ENCODE results near the gene CHKA. TPM values are rescaled to one million over a fixed set of nuclear protein-coding genes. Genes with fewer than 3 reads are reported as not detected.

CHKA gene
- total RNA-seq, 4 donors from 2014 or later, result 86.8 to 106 (median 93.1) TPM

GRCh38 chr11:68113986-68114385 lies 7.2 kb downstream of the CHKA start:
- no peak for DNase-seq
- TF ChIP-seq CTCF (IDR thresholded peaks at IDR 0.05) (peak in 1 of 6 experiments; percentile 9), POLR2A (IDR thresholded peaks at IDR 0.05) (no peak)
- H3K4me3 ChIP-seq (replicated peaks in 1 of 3), result no peak overlapping the region
- H3K27me3 ChIP-seq, result no peaks in the 10 kb centered on the region
- H3K36me3 ChIP-seq, result no peaks in the 10 kb centered on the region
- 63 to 67% methylated on average over 3 of the region's 3 CpGs for WGBS, 2 donors
- no peaks in the 10 kb centered on the region for H3K9me3 ChIP-seq
- intact Hi-C loops (cut with DNase I), result no loop called here
- H3K27ac ChIP-seq, result peak overlapping the region in 1 of 3 donors; percentile 31
- H3K4me1 ChIP-seq, result peaks cover 30 to 34% of the 10 kb centered on the region in 2 donors

- Histone ChIP-seq H3K4me3 (replicated peaks in 1 of 3) (no peak overlapping the region), H3K36me3 (no peaks in the 10 kb centered on the region), H3K9me3 (no peaks in the 10 kb centered on the region), H3K27ac (peak overlapping the region in 2 of 3 donors; percentile 39 to 60), H3K4me1 (peaks cover 19 to 23% of the 10 kb centered on the region in 2 donors), H3K27me3 (no peaks in the 10 kb centered on the region)
- TF ChIP-seq POLR2A (IDR thresholded peaks at IDR 0.05) (no peak), CTCF (IDR thresholded peaks at IDR 0.05) (no peak)
- DNase-seq, result no peak
- WGBS, 2 donors, result 86 to 90% methylated on average over 10 of the region's 10 CpGs
- intact Hi-C loops (cut with DNase I), result no loop called here
Measured at GRCh38 chr11:68107689-68108088, 13.5 kb downstream of the CHKA start.

GRCh38 chr11:68106165-68106940 lies 14.8 kb downstream of the CHKA start:
- Histone ChIP-seq H3K27me3 (no peaks in the 10 kb centered on the region), H3K9me3 (no peaks in the 10 kb centered on the region), H3K4me1 (peaks cover 20 to 32% of the 10 kb centered on the region in 2 donors), H3K4me3 (replicated peaks in 1 of 3) (no peak overlapping the region), H3K27ac (peak overlapping the region; percentile 60 to 65 (median 63)), H3K36me3 (no peaks in the 10 kb centered on the region)
- intact Hi-C loops (cut with DNase I), result no loop called here
- WGBS, 2 donors, result 25 to 29% methylated on average over 7 to 8 of the region's 8 CpGs
- TF ChIP-seq CTCF (IDR thresholded peaks at IDR 0.05) (no peak), POLR2A (IDR thresholded peaks at IDR 0.05) (no peak)
- DNase-seq, result peak; percentile 79 to 83

- Histone ChIP-seq H3K36me3 (no peaks in the 10 kb centered on the region), H3K4me1 (peaks cover 38 to 51% of the 10 kb centered on the region in 2 donors), H3K4me3 (replicated peaks in 1 of 3) (no peak overlapping the region), H3K9me3 (no peaks in the 10 kb centered on the region), H3K27ac (peak overlapping the region; percentile 69 to 78 (median 76)), H3K27me3 (no peaks in the 10 kb centered on the region)
- no peak for TF ChIP-seq CTCF (IDR thresholded peaks at IDR 0.05)
- peak in 1 of 2 donors; percentile 12 for TF ChIP-seq POLR2A (IDR thresholded peaks at IDR 0.05)
- intact Hi-C loops (cut with DNase I), result no loop called here
- peak; percentile 80 to 83 for DNase-seq
- WGBS, 2 donors, result 33 to 35% methylated on average over 12 of the region's 12 CpGs
Measured at GRCh38 chr11:68099474-68100405, 21.4 kb downstream of the CHKA start.

Data from thyroid gland (tissue), 4 donors.